WTC11 (cell line): ENCODE measurements around the gene APBA1.

Source experiments
- CDX4 ChIP-seq: fragments of 250-450 bp; sonication (Bioruptor Pico); IDR thresholded peaks from 2 replicates; pipeline ENCODE4 v1.9.0; 2021; ENCODE audit warnings: moderate library complexity, mild to moderate bottlenecking, inconsistent platforms, borderline replicate concordance
- E2F4 ChIP-seq: sonication (generic); formaldehyde crosslinking; IDR thresholded peaks from 2 replicates; pipeline ENCODE4 v1.8.1; 2022; ENCODE audit warnings: low read depth, mild to moderate bottlenecking, moderate library complexity, missing genetic modification reagents, borderline replicate concordance
- USF1 ChIP-seq: sonication (generic); formaldehyde crosslinking; IDR thresholded peaks from 2 replicates; pipeline ENCODE4 v1.8.0; 2022; ENCODE audit warnings: mild to moderate bottlenecking, missing genetic modification reagents

- no peak for TF ChIP-seq CDX4 (CRISPR knock-in tag)
- TF ChIP-seq E2F4 (CRISPR knock-in tag), result no peak
- TF ChIP-seq USF1 (CRISPR knock-in tag), result no peak
Measured at GRCh38 chr9:69445251-69445650, 226.9 kb downstream of the APBA1 start.
